ENCODE measurements around the gene PDGFD.

Gene PDGFD

DNA sequence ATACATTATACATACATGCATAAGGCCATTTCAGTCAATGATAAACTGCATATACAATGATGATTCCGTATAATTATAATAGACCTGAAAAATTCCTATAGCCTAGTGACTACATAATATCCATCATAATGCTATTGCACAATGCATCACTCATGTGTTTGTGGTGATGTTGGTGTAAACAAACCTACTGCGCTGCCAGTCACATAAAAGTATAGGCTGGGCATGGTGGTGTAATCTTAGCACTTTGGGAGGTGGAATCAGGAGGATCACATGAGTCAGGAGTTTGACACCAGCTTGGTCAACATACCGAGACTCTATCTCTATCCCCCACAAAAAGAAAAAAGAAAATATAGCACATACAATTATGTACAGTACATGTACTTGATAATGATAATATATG is 291.2 kb downstream of the PDGFD start:
- DNase-seq, result no peak

DNA sequence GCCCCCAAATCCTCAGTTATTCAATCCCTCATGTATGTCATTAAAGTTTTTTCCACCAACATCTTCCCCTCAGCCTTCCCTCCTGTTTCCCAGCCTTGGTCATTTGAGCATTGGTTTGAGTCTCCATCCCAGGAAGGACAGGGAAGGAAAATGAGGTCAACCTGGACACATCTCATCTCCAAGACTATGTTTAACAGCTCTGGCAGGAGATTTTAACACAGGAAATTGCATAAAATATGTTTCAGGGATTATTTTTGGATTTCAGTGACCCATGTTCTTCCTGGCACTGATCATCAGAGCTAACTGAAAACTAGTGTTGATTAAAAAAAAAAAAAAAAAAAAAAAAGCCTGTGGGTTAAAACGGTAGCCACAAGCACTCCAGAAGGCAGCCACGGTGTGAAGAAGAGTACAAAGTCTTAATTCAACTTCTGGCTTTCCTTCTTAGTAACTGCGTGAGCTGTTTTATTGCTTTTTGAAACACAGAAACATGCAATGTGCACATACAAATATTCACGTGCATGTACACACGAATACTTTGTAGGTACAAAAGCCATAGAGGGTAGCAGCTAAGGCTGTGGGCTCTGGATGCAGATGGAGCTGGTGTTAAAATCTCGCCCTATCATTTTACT is 291.9 kb downstream of the PDGFD start:
- DNase-seq, result no peak

DNA sequence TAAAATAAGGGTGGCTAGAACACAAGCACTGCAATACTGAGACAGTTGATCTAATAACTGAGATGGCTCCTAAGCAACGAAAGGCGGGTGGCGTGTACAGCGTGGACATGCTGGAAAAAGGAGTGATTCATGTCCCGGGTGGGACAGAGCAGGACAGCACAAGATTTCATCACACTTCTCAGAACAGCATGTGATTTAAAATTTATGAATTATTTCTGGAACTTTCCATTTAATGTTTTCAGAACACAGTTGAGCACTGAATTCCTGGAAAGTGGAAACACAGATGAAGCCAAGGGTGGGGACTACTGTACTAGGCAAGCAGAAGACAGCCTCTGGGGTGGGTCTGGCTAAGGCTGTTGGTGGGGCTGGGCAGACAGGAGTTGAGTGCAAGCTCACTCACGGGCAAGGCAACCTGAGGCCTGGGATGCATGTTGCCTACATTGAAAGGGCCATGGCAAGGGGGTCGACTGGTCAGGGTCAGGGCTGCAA is 293.1 kb downstream of the PDGFD start:
- no peak for DNase-seq

DNA sequence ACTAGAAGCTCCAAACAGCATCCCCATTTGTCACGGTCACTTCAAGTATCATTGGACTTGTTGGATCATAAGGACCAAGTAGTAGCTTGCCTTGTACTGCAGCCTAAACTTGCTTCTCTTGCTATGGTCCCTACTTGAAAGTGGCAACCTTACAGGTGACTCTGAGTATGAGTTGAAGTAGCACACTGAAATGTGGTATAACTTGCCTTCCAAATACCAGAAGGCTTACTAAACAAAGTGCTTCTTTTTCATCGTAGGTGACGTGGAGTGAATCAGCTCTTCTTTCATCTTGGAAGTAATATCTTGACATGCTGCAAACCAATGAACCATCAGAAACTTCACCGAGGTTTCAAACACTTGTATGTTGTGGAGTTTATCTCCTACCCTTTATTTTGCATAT is 296.5 kb downstream of the PDGFD start:
- no peak for DNase-seq

DNA sequence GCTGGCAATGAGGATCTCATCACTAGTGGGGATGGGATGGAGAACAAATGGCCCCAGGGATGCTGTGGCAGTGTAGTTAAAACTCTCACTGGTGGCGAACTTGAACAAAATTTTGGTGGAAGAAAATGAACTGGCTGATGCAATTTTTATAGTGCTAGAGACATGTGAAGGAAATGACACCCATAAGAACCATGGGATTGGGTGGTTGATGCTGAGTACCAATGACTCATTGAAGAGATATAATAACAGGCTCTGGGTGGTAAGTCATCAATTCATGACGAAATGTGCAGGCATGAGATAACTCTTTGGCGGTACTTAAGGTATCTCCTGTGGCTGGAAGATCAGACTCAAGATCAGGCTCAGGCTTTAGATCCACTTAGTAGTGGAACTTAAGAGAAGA is 300.4 kb downstream of the PDGFD start:
- DNase-seq, result no peak

DNA sequence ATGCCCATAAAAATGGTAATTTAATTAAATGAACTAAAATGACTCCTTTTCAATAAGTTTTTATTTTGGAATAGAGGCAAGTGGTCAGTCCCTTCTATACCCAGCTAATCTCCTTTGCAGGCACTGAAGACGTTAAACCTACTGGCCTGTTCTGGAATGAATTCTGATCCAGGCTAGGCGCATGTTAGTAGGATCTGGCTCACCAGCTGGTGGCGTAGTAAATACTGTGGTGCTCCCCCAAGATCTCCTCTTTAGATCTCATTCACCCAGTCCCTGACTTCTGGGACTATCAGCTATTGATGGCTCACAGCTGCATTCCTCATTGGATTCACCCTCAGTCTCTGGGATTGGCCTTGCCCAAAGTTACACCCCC is 301.2 kb downstream of the PDGFD start:
- DNase-seq, result no peak

DNA sequence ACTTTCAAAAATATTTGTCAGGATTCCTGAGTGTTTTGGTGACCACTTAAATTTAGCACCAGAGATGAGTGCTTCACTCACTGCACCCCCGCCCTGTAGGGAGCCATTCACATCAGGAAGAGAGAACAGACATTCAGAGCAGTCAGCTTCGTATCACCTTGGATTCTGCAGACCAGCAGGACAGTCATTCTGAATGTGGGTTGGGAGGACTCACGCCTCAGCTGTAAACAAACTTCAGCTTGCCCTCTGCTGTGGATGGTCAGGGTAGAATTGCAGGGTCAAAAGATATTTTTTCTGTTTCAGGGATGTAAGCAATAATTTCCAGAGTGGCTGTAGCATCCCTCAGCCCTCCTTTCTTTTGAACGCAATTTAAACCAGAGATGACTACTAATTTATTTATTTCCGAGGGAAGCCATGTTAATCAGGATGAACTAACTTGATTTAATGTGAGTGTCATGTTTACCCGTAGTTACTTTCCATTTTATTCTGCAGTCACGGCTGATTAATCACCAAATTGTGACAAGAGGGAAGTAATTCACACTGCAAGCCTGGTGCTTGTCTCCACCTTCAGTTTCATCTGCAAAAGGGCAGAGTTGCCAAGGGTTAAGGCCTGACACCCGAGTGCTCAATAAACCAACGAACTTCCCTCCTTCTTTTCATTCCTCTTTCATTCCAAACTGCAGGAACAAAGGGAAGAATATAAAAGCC is 301.7 kb downstream of the PDGFD start:
- DNase-seq, result no peak

All from T1000 (cell line).